Measurements from ENCODE around the gene FKBP1A.
A peak's percentile ranks its signal among the peaks of the same experiment; 100 is the strongest.

FKBP1A gene

GRCh38 chr20:1392693-1393506, at the start of gene FKBP1A:
TSS of gene FKBP1A (minus strand) at chr20:1393054. CDS start at chr20:1392998, 56 bp downstream.
- DNase-seq (ENCODE audit: low read depth in 3 of 3, low spot score in 1 of 3), result peak; percentile 74 to 84 (median 84)

GRCh38 chr20:1442304-1442703, 49.5 kb upstream of the FKBP1A start:
- no peak for DNase-seq (ENCODE audit: low read depth in 3 of 3, low spot score in 1 of 3)

DNA sequence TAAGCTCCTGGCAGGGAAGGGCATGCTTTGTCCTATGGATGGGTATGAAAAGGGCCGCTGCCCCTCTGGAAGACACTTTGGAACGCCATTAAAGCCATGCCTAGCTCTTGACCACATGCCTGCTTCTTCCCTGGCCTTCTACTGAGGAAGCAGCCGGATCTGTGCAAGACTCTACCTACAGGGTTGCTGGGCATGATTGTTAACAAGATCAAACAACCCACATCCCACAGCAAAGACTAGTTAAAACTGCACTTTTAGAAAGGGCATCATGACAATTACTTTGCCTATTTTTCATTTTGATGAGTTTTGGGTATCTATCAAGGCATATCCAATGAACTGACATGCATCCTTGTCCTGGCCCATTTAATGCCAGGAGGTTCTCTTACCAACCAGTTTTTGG, 48.3 kb upstream of the FKBP1A start:
- no peak for DNase-seq (ENCODE audit: low read depth in 3 of 3, low spot score in 1 of 3)

DNA sequence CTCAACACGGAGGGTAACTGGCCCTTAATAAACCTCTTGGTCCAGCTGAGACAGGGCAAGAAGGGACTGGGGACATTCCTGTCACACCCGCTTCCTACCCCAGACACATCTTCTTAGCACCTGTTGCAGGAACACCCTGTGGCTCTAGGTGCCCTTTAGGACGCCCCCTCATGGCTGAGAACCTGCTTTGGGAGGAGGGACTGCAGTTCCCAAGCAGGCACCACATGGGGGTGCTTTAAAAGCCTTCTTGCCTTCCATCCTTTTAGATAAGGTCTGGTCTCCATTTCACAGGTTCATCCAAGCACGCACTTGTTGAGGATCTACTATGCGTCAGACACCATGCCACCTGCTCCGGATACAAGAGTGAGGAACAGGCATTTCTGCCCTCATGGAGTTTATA, 47.2 kb upstream of the FKBP1A start:
- no peak for DNase-seq (ENCODE audit: low read depth in 3 of 3, low spot score in 1 of 3)

DNA sequence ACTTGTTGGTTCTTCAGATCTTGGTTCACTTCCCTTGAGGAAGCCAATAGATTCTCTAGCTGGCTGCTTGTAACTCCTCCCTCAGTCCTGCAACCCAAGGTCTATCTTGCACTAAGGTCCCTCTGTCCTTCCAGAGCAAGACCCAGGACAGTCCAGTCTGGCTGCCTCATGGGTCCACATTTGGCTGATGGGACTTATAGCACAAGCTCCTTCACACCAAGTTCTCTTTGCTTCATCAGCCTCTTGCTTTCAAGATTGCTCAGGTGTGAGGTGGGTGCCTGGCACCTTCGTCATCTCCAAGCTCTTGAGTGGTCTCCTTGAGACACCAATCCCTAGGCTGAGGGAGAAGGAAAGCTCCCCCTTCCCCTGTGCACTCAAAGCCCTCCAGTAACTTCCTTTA, 45.5 kb upstream of the FKBP1A start:
- DNase-seq (ENCODE audit: low read depth in 3 of 3, low spot score in 1 of 3), result no peak

GRCh38 chr20:1437235-1437904, 44.5 kb upstream of the FKBP1A start:
- DNase-seq (ENCODE audit: low read depth in 3 of 3, low spot score in 1 of 3), result peak; percentile 38 to 67 (median 53)

DNA sequence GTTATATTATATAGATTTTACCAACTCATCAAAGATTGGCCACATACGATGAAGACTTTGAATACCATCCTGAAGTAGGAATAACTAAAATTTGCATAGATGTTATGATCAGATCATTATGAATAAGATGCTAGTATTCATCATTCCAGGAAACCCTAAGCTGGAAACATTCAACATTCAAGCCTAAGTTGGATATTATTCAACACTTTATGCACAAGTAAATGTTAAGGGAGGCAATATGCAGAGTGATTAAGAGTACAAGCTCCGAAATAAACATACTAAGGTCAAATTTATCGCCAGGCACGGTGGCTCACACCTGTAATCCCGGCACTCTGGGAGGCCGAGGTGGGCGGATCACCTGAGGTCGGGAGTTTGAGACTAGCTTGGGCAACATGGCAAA, 43.4 kb upstream of the FKBP1A start:
- DNase-seq (ENCODE audit: low read depth in 3 of 3, low spot score in 1 of 3), result no peak

DNA sequence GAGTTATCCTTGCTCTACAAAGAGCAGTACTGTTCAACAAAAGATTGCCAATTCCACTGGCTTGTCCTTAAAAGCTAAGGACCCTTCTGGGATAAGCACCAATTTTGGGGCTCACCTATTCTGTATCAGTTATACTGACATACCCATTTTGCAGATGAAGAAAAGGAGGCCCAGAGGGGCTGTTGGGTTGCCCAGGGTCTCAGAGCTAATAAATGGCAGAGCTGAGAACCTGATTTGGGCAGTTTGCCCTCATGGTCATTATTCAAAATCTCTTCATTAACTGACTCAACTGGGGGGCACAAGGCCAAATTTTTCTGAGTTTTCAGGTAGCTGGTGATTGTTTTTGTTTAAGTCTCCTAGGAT, 42.5 kb upstream of the FKBP1A start:
- no peak for DNase-seq (ENCODE audit: low read depth in 3 of 3, low spot score in 1 of 3)

DNA sequence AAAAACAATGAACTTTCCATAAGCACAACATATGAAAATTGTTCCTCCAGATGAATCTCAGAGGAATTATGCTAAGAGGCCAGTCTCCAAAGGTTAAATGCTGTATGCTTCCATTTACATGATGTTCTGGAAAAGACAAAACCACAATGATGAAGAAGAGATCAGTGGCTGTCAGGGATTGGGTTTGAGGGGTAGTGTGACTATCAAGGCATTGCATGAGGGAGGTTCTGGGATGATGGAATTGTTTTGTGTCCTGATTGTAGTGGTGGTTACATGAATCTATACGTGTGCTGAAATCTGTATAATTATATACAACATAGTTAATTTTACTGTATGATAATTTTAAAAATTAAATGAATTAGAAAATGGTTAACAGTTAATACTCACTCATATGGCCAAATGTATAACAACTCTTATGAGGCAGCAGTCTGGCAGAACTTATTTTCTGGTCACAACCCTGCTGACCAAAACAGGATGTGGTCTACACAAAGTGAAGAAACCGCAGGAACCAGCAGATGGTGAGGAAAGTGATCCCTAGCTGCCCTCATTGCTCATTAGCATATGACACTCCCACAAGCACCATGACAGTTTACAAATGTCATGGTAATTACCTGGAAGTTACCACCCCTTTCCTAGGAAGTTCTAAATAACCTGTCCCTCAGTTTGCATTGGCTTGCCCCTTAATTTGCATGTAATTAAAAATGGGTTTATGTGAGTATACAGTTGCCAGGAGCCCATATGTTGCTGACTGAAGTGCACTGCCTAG, 41.9 kb upstream of the FKBP1A start:
- DNase-seq (ENCODE audit: low read depth in 3 of 3, low spot score in 1 of 3), result peak in 2 of 3 donors; percentile 9 to 13

GRCh38 chr20:1431158-1431557, 38.3 kb upstream of the FKBP1A start:
- no peak for DNase-seq (ENCODE audit: low read depth in 3 of 3, low spot score in 1 of 3)

DNA sequence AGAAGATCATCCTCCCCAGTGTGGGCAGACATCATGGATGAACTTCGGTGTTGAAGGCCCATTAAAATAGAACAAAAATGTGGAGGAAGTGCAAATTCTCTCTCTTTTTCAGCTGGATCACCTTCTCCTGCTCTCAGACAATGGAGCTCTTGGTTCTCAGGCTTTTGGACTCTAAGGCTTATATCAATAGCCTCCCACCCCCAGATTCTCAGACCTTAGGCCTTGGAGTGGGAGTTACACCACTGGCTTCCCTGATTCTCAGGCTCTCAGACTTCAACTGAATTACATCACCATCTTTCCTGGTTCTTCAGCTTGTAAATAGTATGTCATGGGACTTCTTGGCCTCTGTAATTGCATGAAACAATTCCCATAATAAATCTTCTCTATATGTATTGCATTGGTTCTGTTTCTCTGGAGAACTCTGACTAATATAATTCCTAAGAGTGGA, 37.2 kb upstream of the FKBP1A start:
- no peak for DNase-seq (ENCODE audit: low read depth in 3 of 3, low spot score in 1 of 3)

DNA sequence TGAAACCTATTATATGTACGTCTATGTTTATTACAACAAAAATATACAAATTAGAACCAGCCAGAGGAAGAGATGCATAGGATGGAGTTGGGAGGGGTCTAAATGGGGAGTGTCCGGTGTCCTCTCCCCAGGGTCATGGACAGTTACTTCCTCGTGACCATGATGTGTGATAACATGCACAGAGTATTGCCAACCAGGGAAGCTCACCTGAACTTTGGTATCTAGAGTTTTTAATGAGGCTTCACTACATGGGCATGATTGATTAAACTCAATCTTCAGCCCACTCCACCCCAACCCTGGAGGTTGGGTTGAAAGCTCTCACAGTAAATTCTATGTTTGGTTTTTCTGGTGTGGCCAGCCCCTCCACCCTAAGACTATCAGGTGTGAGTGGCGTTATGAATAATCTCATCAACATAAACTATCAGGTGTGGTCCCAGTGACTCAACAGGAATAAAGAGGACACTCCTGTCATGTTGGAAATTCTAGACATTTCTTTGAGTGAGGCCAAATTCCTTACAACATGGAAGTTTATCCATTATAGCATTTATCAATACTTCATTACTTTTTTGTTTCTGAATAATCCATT, 36.4 kb upstream of the FKBP1A start:
- no peak for DNase-seq (ENCODE audit: low read depth in 3 of 3, low spot score in 1 of 3)

GRCh38 chr20:1427457-1428054, 34.7 kb upstream of the FKBP1A start:
- DNase-seq (ENCODE audit: low read depth in 3 of 3, low spot score in 1 of 3), result no peak

DNA sequence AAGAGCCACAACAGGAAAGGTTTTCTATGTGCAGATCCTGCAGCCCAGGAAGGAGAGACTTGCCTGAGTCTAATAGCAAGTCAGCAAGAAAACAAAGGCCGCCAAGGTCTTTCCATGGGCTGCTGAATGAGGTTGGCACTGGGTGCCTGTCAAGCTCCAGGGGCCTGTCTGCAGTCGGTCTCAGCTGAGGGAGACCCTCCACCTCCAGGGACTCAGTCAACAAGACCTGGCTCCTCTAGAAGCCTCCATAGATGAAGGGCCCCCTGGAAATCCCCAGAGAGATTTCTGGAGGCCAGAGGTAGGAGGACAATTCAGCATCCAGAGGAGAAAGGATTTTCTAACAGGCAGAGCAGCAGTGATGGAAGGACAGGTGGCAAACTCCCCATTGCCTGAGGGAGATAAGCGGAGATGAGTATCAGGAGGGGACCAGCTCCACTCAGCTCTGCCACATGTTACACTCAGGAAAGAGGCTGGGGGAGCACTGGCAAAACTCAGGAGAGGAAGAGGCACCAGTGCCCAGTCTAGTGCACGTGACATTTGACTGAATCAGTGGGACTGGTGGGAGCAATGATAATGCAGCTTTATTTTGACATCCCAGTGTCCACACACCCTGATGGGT, 33.5 kb upstream of the FKBP1A start:
- DNase-seq (ENCODE audit: low read depth in 3 of 3, low spot score in 1 of 3), result no peak

- no peak for DNase-seq (ENCODE audit: low read depth in 3 of 3, low spot score in 1 of 3)
These were observed 31.5 kb upstream of the FKBP1A start for GRCh38 chr20:1424336-1424735.

- DNase-seq (ENCODE audit: low read depth in 3 of 3, low spot score in 1 of 3), result no peak
These were observed 30.8 kb upstream of the FKBP1A start for GRCh38 chr20:1423625-1424106.

GRCh38 chr20:1423206-1423605, 30.4 kb upstream of the FKBP1A start:
- DNase-seq (ENCODE audit: low read depth in 3 of 3, low spot score in 1 of 3), result no peak

DNA sequence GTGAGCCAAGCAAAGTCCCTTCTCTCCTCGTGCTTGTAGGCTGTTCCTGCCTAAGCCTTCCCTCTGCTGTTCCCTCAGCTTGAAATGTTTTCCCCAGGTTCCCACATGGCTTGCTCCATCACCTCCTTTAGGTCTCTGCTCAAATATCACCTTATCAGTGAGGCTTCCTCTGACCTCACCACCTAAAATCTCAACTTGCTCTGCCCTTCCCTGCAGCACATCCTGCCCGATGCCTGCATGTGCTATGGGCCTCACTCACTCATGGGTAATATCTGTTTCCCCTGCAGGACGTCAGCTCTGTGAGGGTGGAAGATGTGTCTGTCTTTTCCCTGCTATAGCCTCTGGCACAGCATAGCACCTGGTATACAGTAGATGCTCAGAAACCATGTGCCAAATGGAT, 29.9 kb upstream of the FKBP1A start:
- no peak for DNase-seq (ENCODE audit: low read depth in 3 of 3, low spot score in 1 of 3)

DNA sequence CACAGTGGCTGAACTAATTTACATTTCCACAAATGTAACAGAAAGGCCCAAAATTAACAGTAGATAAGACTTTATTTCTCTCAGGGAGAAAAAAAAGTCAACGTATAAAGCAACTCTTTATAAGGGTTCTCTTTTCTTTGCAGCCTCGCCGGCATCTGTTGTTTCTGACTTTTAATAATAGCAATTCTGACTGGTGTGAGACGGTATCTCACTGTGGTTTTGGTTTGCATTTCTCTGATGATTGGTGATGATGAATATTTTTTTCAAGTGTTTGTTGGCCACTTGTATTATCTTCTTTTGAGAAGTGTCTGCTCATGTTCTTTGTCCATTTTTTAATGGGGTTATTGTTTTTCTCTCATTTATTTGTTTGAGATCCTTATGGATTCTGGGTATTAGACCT, 27.2 kb upstream of the FKBP1A start:
- no peak for DNase-seq (ENCODE audit: low read depth in 3 of 3, low spot score in 1 of 3)

- no peak for DNase-seq (ENCODE audit: low read depth in 3 of 3, low spot score in 1 of 3)
These were observed 25.5 kb upstream of the FKBP1A start for GRCh38 chr20:1418350-1418749.

DNA sequence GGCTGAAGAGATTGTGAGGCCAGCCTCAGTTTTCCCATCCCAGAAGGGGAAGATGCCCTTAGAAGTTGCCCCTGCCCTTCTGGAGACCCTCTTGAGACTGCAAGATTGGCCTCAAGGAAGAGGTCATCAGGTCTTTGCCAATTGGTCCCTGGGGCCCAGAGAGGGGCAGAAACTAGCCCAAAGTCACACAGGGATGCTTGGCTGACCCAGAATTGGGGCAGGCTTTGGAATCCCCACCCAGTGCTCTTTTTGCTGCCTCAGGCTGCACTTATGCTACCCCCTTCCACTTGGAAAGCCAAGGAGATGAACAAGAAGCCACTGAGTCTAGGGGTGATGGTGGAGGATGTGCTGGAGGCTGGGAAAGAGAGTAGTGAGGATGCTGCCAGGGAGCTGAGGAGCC, 24.9 kb upstream of the FKBP1A start:
- DNase-seq (ENCODE audit: low read depth in 3 of 3, low spot score in 1 of 3), result no peak

Data from stimulated activated CD4-positive, alpha-beta T cell treated with anti-CD3 and anti-CD28 coated beads, TNF-alpha, amount 100 ng/mL, for 1 hour (primary cell).